Measurements from ENCODE around the gene RAB13.
"Not testable (repeated sequence)": the region's sequence is repeated elsewhere in the genome, so short reads cannot be mapped to it uniquely, and the experiment has no call there.

Gene RAB13

GRCh38 chr1:154000420-154000819 lies 14.3 kb upstream of the RAB13 start:
- no peak for DNase-seq
- Histone ChIP-seq H3K4me1 (ENCODE audit: insufficient read depth, low read length) (no peaks in the 10 kb centered on the region), H2AFZ (ENCODE audit: low read depth, low read length) (no peak overlapping the region), H3K4me3 (ENCODE audit: low read depth in 1 of 2, low read length in 2 of 2) (no peak overlapping the region), H3K27ac (ENCODE audit: low read length) (no peak overlapping the region), H3K79me2 (ENCODE audit: insufficient read depth, low read length) (no peaks in the 10 kb centered on the region), H3K4me2 (ENCODE audit: insufficient read depth, low read length) (no peak overlapping the region), H3K9ac (ENCODE audit: low read depth, low read length) (no peak overlapping the region), H4K20me1 (ENCODE audit: insufficient read depth, low read length) (no peaks in the 10 kb centered on the region), H3K9me3 (ENCODE audit: insufficient read depth, low read length, severe bottlenecking) (no peaks in the 10 kb centered on the region), H3K27me3 (ENCODE audit: insufficient read depth, low read length, poor library complexity) (no peaks in the 10 kb centered on the region), H3K36me3 (ENCODE audit: insufficient read depth, low read length) (peaks cover 3% of the 10 kb centered on the region; the same call in 1 of the 2 replicates)
- no peak for TF ChIP-seq CTCF (IDR thresholded peaks at IDR 0.05; ENCODE audit: borderline replicate concordance, extremely low read depth, low read length, poor library complexity, severe bottlenecking)
- TF ChIP-seq EZH2 (IDR thresholded peaks at IDR 0.05; ENCODE audit: borderline replicate concordance, low read depth, low read length, severe bottlenecking) = no peak
- no peak for ATAC-seq (ENCODE audit: insufficient read depth, low read depth)

- H3K9me3 ChIP-seq (ENCODE audit: insufficient read depth, low read length, severe bottlenecking); H2AFZ ChIP-seq (ENCODE audit: low read depth, low read length); H3K79me2 ChIP-seq (ENCODE audit: insufficient read depth, low read length); H3K27me3 ChIP-seq (ENCODE audit: insufficient read depth, low read length, poor library complexity); H3K4me3 ChIP-seq (ENCODE audit: low read depth in 1 of 2, low read length in 2 of 2); DNase-seq; H3K9ac ChIP-seq (ENCODE audit: low read depth, low read length); H4K20me1 ChIP-seq (ENCODE audit: insufficient read depth, low read length); ATAC-seq (ENCODE audit: insufficient read depth, low read depth); H3K4me2 ChIP-seq (ENCODE audit: insufficient read depth, low read length); H3K27ac ChIP-seq (ENCODE audit: low read length): not testable (repeated sequence)
- Histone ChIP-seq H3K36me3 (ENCODE audit: insufficient read depth, low read length) (peaks cover 35% of the 10 kb centered on the region), H3K4me1 (ENCODE audit: insufficient read depth, low read length) (peaks cover 11% of the 10 kb centered on the region)
Measured at GRCh38 chr1:153996882-153997281, 10.7 kb upstream of the RAB13 start.

- H3K27ac ChIP-seq (ENCODE audit: low read length) = no peak overlapping the region
- ATAC-seq (ENCODE audit: insufficient read depth, low read depth) (no peak), DNase-seq (no peak)
- H3K36me3 ChIP-seq (ENCODE audit: insufficient read depth, low read length) = peaks cover 45% of the 10 kb centered on the region
- no peak overlapping the region for H3K4me3 ChIP-seq (ENCODE audit: low read depth in 1 of 2, low read length in 2 of 2)
- peaks cover 19% of the 10 kb centered on the region for H3K4me1 ChIP-seq (ENCODE audit: insufficient read depth, low read length)
- H3K9ac ChIP-seq (ENCODE audit: low read depth, low read length) = no peak overlapping the region
- no peaks in the 10 kb centered on the region for H3K9me3 ChIP-seq (ENCODE audit: insufficient read depth, low read length, severe bottlenecking)
- H4K20me1 ChIP-seq (ENCODE audit: insufficient read depth, low read length) = peaks cover 10% of the 10 kb centered on the region; the same call in 1 of the 2 replicates
- H3K79me2 ChIP-seq (ENCODE audit: insufficient read depth, low read length) = peaks cover 22% of the 10 kb centered on the region
- no peaks in the 10 kb centered on the region for H3K27me3 ChIP-seq (ENCODE audit: insufficient read depth, low read length, poor library complexity)
- TF ChIP-seq CTCF (IDR thresholded peaks at IDR 0.05; ENCODE audit: borderline replicate concordance, extremely low read depth, low read length, poor library complexity, severe bottlenecking) (no peak), EZH2 (IDR thresholded peaks at IDR 0.05; ENCODE audit: borderline replicate concordance, low read depth, low read length, severe bottlenecking) (no peak)
- no peak overlapping the region for H3K4me2 ChIP-seq (ENCODE audit: insufficient read depth, low read length)
- H2AFZ ChIP-seq (ENCODE audit: low read depth, low read length) = no peak overlapping the region
Measured at GRCh38 chr1:153995640-153996039, 9.5 kb upstream of the RAB13 start.

GRCh38 chr1:153995202-153995601 lies 9.1 kb upstream of the RAB13 start:
- Histone ChIP-seq H3K4me2 (ENCODE audit: insufficient read depth, low read length) (no peak overlapping the region), H3K36me3 (ENCODE audit: insufficient read depth, low read length) (peaks cover 45% of the 10 kb centered on the region), H3K9ac (ENCODE audit: low read depth, low read length) (no peak overlapping the region)

More at GRCh38 chr1:153995202-153995601, 9.1 kb upstream of the RAB13 start:
- DNase-seq (no peak), ATAC-seq (ENCODE audit: insufficient read depth, low read depth) (no peak)
- Histone ChIP-seq H3K4me3 (ENCODE audit: low read depth in 1 of 2, low read length in 2 of 2) (no peak overlapping the region), H3K4me1 (ENCODE audit: insufficient read depth, low read length) (peaks cover 21% of the 10 kb centered on the region), H4K20me1 (ENCODE audit: insufficient read depth, low read length) (peaks cover 10% of the 10 kb centered on the region; the same call in 1 of the 2 replicates), H3K27ac (ENCODE audit: low read length) (no peak overlapping the region), H2AFZ (ENCODE audit: low read depth, low read length) (no peak overlapping the region), H3K27me3 (ENCODE audit: insufficient read depth, low read length, poor library complexity) (no peaks in the 10 kb centered on the region), H3K9me3 (ENCODE audit: insufficient read depth, low read length, severe bottlenecking) (no peaks in the 10 kb centered on the region), H3K79me2 (ENCODE audit: insufficient read depth, low read length) (peaks cover 22% of the 10 kb centered on the region)
- TF ChIP-seq CTCF (IDR thresholded peaks at IDR 0.05; ENCODE audit: borderline replicate concordance, extremely low read depth, low read length, poor library complexity, severe bottlenecking) (no peak), EZH2 (IDR thresholded peaks at IDR 0.05; ENCODE audit: borderline replicate concordance, low read depth, low read length, severe bottlenecking) (no peak)

Data from DND-41 (cell line).